Erythroblast (primary cell): ENCODE data around the gene LGALS8.

ENCODE experiments used
- DNase-seq, 2 experiments: peaks; one replicate each; lab custom pipeline; 2025; lab: John Stamatoyannopoulos, UW
- GATA1 ChIP-seq: IDR thresholded peaks from 2 replicates; pipeline ENCODE4 v1.6.1; 2011; ENCODE audit warnings: low read depth, mild to moderate bottlenecking, control low read depth, low read length, moderate library complexity
- POLR2A ChIP-seq: IDR thresholded peaks from 2 replicates; pipeline ENCODE4 v1.6.1; 2011; ENCODE audit warnings: mild to moderate bottlenecking, low read length

LGALS8 gene

DNA sequence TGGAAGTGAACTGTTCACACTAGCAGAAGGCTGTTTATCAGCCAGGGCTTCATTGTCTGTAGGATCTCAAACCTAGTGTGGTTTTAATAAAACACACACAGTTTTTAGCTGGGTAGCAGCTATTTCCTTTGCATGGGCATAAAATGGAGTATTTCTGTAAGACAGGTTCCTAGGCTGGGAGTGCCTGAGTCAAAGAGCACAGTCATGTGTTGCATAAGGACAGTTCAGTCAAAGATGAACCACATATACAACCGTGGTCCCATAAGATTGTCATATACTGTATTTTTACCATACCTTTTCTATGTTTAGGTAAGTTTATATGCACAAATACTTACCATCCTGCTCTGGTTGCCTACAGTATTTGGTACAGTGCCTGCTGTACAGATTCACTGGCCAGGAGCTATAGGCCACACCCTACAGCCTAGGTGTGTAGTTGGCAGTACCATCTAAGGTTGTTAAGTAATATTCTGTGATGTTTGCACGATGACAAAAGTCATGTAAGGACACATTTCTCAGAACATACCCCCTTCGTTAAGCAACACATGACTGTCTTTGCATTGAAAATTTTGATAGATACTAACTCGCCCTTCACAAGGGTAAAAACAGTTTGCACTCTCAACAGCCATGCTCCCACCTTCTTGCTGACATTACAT, 17.2 kb downstream of the LGALS8 start:
- no peak for TF ChIP-seq POLR2A
- no peak for TF ChIP-seq GATA1
- peak in 1 of 2 experiments; percentile 9 for DNase-seq

GRCh38 chr1:236541710-236542109, 17.9 kb downstream of the LGALS8 start:
- DNase-seq, result no peak
- TF ChIP-seq GATA1 (no peak), POLR2A (no peak)

- DNase-seq, result no peak
- TF ChIP-seq POLR2A (no peak), GATA1 (no peak)
Measured at GRCh38 chr1:236543065-236543669, 19.4 kb downstream of the LGALS8 start.

GRCh38 chr1:236545621-236546169, 21.9 kb downstream of the LGALS8 start:
- TF ChIP-seq POLR2A, result no peak
- TF ChIP-seq GATA1, result no peak
- DNase-seq, result no peak

DNA sequence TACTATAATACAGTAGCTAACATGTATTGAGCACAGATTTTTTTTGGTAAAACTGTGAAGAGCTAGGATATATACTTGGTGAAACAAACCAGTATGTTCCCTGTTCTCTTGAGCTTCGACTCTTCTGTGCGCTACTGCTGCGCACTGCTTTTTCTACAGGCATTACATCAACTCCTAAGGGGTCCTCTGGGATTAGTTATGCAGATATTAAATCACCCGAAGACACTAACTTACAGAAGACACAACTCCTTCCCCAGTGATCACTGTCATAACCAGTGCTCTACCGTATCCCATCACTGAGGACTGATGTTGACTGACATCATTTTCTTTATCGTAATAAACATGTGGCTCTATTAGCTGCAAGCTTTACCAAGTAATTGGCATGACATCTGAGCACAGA, 24.7 kb downstream of the LGALS8 start:
- TF ChIP-seq POLR2A (no peak), GATA1 (no peak)

GRCh38 chr1:236550961-236551851, 27.4 kb downstream of the LGALS8 start:
- TF ChIP-seq GATA1 (no peak), POLR2A (peak; percentile 11)
- peak; percentile 42 to 57 for DNase-seq

More for the DNA sequence above, 24.7 kb downstream of the LGALS8 start:
- no peak for DNase-seq

DNA sequence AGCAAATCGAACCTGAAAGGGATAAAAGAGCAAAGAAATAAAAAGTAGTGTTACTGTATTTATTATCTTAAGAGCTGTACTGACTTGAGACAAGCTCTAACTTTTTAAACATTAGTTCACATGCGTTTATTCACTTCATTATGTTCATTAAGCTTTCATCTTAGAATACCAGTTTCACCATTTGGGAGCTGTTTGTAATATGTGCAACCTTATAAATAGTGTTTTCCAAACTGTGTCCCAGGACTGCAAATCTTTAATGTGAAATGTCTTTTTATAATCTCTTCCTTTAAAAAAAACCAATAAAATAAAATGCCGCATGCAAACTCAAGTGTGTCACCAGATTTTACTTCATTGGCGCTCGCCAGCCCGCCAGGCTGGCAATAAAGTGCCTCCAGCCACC, 28.3 kb downstream of the LGALS8 start:
- DNase-seq, result no peak
- TF ChIP-seq POLR2A (peak; percentile 2), GATA1 (no peak)

DNA sequence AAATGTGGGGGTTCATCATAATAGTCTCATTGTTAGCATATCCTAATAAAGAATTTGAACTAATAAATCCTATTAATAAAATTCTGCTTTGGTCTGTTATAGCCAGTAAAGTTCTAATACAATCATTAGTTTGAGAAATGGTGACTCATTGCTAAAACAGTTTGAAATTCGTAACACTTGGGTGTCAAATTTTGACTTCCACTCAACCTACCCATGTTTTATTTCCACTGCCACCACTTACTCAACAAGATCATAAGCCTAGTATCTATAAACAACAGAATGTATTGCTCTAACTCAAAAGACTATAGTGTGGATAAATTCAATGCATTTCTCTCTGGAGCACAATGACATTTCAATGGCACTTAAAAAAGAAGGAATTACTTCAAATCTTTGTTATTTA, 29.1 kb downstream of the LGALS8 start:
- TF ChIP-seq POLR2A (no peak), GATA1 (no peak)

DNA sequence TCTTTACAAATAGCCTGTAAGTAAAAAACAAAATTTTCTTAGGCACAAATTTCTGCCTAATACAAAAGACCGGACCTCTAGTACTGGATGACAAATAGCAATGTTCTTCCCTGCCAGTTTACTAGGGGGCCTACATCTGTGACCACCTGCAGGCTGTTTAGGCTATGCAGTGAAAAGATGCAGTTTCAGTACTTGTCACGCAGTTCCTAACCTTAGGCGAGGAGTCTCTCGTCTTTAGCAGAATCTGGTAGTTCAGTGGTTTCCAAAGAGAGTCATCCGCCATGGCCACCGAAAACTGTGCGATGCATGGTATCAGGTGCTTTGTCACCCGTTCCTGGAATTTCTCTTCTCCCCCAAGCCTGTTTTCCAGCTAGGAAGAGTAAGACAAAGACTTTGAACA, 29.6 kb downstream of the LGALS8 start:
- no peak for DNase-seq
- TF ChIP-seq GATA1 (no peak), POLR2A (no peak)

More for the DNA sequence above, 29.1 kb downstream of the LGALS8 start:
- no peak for DNase-seq

DNA sequence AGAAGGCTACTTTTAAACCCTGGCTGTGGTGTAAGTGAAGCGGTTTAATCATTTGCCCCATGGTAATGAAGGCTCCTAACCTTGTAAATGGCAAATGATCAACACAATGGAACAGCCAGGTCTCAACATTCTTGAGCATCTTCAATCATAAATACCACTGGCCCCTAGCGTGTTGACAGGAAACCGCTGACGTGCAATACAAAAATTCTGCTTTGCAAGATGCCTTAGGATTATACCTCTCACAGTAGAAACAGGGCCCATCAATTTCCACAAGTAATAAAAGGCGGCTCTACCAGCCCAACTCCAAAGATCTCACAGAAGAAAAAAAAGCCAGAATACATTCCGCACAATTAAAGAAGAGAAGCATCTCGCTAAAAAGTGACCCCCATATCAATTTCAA, 32.8 kb downstream of the LGALS8 start:
- TF ChIP-seq GATA1 (no peak), POLR2A (no peak)
- no peak for DNase-seq

- DNase-seq, result no peak
- no peak for TF ChIP-seq POLR2A
- TF ChIP-seq GATA1, result no peak
Measured at GRCh38 chr1:236558081-236558480, 34.3 kb downstream of the LGALS8 start.

GRCh38 chr1:236558846-236559245, 35.1 kb downstream of the LGALS8 start:
- TF ChIP-seq GATA1 (no peak), POLR2A (no peak)
- DNase-seq, result no peak

- no peak for TF ChIP-seq GATA1
- TF ChIP-seq POLR2A, result no peak
- DNase-seq, result peak in 1 of 2 experiments; percentile 21
Measured at GRCh38 chr1:236560213-236560771, 36.5 kb downstream of the LGALS8 start.
